MM.1S (cell line): Measurements from ENCODE around the gene EFHB.

Experiments
- DNase-seq: peaks from one replicate; pipeline ENCODE4 v3.0.0-alpha.2; 2015
- H2AFZ ChIP-seq: fragments of 300-600 bp; sonication (generic); 2 replicates; pipeline ENCODE4 v1.6.0; 2016; ENCODE audit warnings: antibody characterized with exemption, low read length
- H3F3A ChIP-seq: fragments of 300-600 bp; sonication (generic); 2 replicates; pipeline ENCODE4 v1.6.1; 2016; ENCODE audit warnings: mild to moderate bottlenecking, antibody characterized with exemption, low read length, moderate library complexity, mixed read lengths; ENCODE audit not compliant: insufficient read depth
- H3K27ac ChIP-seq: fragments of 300-600 bp; sonication (generic); 2 replicates; pipeline ENCODE4 v1.5.1; 2016; ENCODE audit warnings: mild to moderate bottlenecking, low read length
- H3K27me3 ChIP-seq: fragments of 300-600 bp; sonication (generic); replicated peaks from 2 replicates; pipeline ENCODE4 v1.6.0; 2016; ENCODE audit warnings: low read length; ENCODE audit not compliant: insufficient read depth
- H3K36me3 ChIP-seq: fragments of 300-600 bp; sonication (generic); replicated peaks from 2 replicates; pipeline ENCODE4 v1.6.1; 2016; ENCODE audit warnings: mild to moderate bottlenecking, low read length, mixed read lengths; ENCODE audit not compliant: insufficient read depth
- H3K4me1 ChIP-seq: fragments of 300-600 bp; sonication (generic); 2 replicates; pipeline ENCODE4 v1.6.1; 2016; ENCODE audit warnings: low read length, mixed read lengths
- H3K4me2 ChIP-seq: fragments of 300-600 bp; sonication (generic); 2 replicates; pipeline ENCODE4 v1.6.0; 2016; ENCODE audit warnings: low read depth, low read length
- H3K4me3 ChIP-seq: fragments of 300-600 bp; sonication (generic); 2 replicates; pipeline ENCODE4 v1.5.1; 2016; ENCODE audit warnings: low read length, mixed read lengths
- H3K79me2 ChIP-seq: fragments of 300-600 bp; sonication (generic); 2 replicates; pipeline ENCODE4 v1.6.1; 2016; ENCODE audit warnings: mixed run types, low read length, mixed read lengths
- H3K9ac ChIP-seq: fragments of 300-600 bp; sonication (generic); 2 replicates; pipeline ENCODE4 v1.6.1; 2016; ENCODE audit warnings: low read length, mixed read lengths
- H3K9me2 ChIP-seq: fragments of 300-600 bp; sonication (generic); replicated peaks from 2 replicates; pipeline ENCODE4 v1.6.1; 2016; ENCODE audit warnings: mild to moderate bottlenecking, low read length, mixed read lengths; ENCODE audit not compliant: insufficient read depth
- H3K9me3 ChIP-seq: fragments of 300-600 bp; sonication (generic); replicated peaks from 2 replicates; pipeline ENCODE4 v1.6.1; 2016; ENCODE audit warnings: mild to moderate bottlenecking, low read length, mixed read lengths; ENCODE audit not compliant: insufficient read depth
- H4K20me1 ChIP-seq: fragments of 300-600 bp; sonication (generic); 2 replicates; pipeline ENCODE4 v1.6.1; 2016; ENCODE audit warnings: mild to moderate bottlenecking, low read length, moderate library complexity, mixed read lengths; ENCODE audit not compliant: insufficient read depth
- EZH2 ChIP-seq: fragments of 300-600 bp; sonication (generic); optimal IDR thresholded peaks from 2 replicates; pipeline ENCODE3; 2017; ENCODE audit warnings: low read depth, mild to moderate bottlenecking, antibody characterized with exemption, low read length, mixed read lengths
- EZH2phosphoT487 ChIP-seq: fragments of 300-600 bp; sonication (generic); IDR thresholded peaks from 2 replicates; pipeline ENCODE4 v1.6.1; 2018; ENCODE audit warnings: antibody characterized with exemption, low read length
- TF ChIP-seq, protein P1 (sequence below): fragments of 300-600 bp; sonication (generic); IDR thresholded peaks from 2 replicates; pipeline ENCODE4 v1.5.1; 2016; ENCODE audit warnings: antibody characterized with exemption, low read length, mixed read lengths

EFHB gene

DNA sequence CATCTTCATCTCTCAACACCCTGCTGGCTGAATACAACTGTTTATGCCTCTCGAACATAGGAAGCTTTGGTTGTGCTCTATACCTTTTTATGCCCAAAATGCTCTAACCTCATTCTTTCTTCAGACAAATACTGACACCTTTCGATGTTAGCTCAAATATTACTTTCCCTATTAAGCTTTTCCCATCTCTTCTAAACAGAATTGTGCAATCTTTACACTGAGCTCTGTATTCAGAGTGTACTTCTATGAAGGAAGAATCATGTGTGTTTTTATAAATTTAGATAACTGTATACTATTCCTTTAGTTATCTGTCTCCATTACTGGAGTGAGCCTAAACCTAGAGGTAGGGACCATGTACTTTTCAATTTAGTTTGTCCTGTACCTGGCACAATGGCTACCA is 1.6 kb downstream of the EFHB start:
- Histone ChIP-seq H4K20me1 (no peaks in the 10 kb centered on the region), H2AFZ (no peak overlapping the region), H3K4me2 (peak overlapping the region; percentile 28; the same call in 1 of the 2 replicates), H3K4me1 (peaks cover 17% of the 10 kb centered on the region), H3K36me3 (no peaks in the 10 kb centered on the region), H3K9me2 (no peaks in the 10 kb centered on the region), H3K79me2 (no peaks in the 10 kb centered on the region), H3F3A (peaks cover 8% of the 10 kb centered on the region), H3K9me3 (no peaks in the 10 kb centered on the region), H3K27ac (no peak overlapping the region), H3K9ac (no peak overlapping the region), H3K27me3 (no peaks in the 10 kb centered on the region), H3K4me3 (no peak overlapping the region)
- no peak for DNase-seq
- TF ChIP-seq, protein P1, sequence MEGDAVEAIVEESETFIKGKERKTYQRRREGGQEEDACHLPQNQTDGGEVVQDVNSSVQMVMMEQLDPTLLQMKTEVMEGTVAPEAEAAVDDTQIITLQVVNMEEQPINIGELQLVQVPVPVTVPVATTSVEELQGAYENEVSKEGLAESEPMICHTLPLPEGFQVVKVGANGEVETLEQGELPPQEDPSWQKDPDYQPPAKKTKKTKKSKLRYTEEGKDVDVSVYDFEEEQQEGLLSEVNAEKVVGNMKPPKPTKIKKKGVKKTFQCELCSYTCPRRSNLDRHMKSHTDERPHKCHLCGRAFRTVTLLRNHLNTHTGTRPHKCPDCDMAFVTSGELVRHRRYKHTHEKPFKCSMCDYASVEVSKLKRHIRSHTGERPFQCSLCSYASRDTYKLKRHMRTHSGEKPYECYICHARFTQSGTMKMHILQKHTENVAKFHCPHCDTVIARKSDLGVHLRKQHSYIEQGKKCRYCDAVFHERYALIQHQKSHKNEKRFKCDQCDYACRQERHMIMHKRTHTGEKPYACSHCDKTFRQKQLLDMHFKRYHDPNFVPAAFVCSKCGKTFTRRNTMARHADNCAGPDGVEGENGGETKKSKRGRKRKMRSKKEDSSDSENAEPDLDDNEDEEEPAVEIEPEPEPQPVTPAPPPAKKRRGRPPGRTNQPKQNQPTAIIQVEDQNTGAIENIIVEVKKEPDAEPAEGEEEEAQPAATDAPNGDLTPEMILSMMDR = no peak
- TF ChIP-seq EZH2phosphoT487 (no peak), EZH2 (no peak)

- no peak for DNase-seq
- Histone ChIP-seq H3K4me1 (peaks cover 17% of the 10 kb centered on the region), H3K4me2 (peak overlapping the region; percentile 28; the same call in 1 of the 2 replicates), H2AFZ (no peak overlapping the region), H3K36me3 (no peaks in the 10 kb centered on the region), H3K27ac (peak overlapping the region; percentile 28; the same call in 1 of the 2 replicates), H3K79me2 (no peaks in the 10 kb centered on the region), H3K9ac (no peak overlapping the region), H3K4me3 (no peak overlapping the region), H3K27me3 (no peaks in the 10 kb centered on the region), H3F3A (peaks cover 8% of the 10 kb centered on the region), H4K20me1 (no peaks in the 10 kb centered on the region), H3K9me3 (no peaks in the 10 kb centered on the region), H3K9me2 (no peaks in the 10 kb centered on the region)
- TF ChIP-seq EZH2 = no peak
- TF ChIP-seq EZH2phosphoT487 = no peak
- TF ChIP-seq, protein P1 = no peak
Observed at GRCh38 chr3:19931767-19932188, 2.2 kb downstream of the EFHB start.

- H3K4me3 ChIP-seq = no peak overlapping the region
- TF ChIP-seq EZH2 = no peak
- TF ChIP-seq EZH2phosphoT487 = no peak
- TF ChIP-seq, protein P1 = no peak
- no peak for DNase-seq
Observed at GRCh38 chr3:19931180-19931692, 2.8 kb downstream of the EFHB start.

More at GRCh38 chr3:19931180-19931692, 2.8 kb downstream of the EFHB start:
- Histone ChIP-seq H3F3A (peaks cover 8% of the 10 kb centered on the region), H3K9me2 (no peaks in the 10 kb centered on the region), H3K4me1 (peaks cover 17% of the 10 kb centered on the region), H3K4me2 (peak overlapping the region; percentile 28; the same call in 1 of the 2 replicates), H3K36me3 (no peaks in the 10 kb centered on the region), H3K27me3 (no peaks in the 10 kb centered on the region), H3K9ac (no peak overlapping the region), H2AFZ (peak overlapping the region; percentile 62; the same call in 1 of the 2 replicates), H3K9me3 (no peaks in the 10 kb centered on the region), H4K20me1 (no peaks in the 10 kb centered on the region), H3K27ac (peak overlapping the region; percentile 28; the same call in 1 of the 2 replicates), H3K79me2 (no peaks in the 10 kb centered on the region)
